ENCODE measurements around the gene FSTL5. TPM values are rescaled to one million over a fixed set of nuclear protein-coding genes. Genes with fewer than 3 reads are reported as not detected.

FSTL5 gene
- total and polyA plus RNA-seq, 2 of the 8 experiments (the other 6 are each of a cell fraction or from before 2014, with no cell fraction given), result 0.09 to 0.32 TPM

DNA sequence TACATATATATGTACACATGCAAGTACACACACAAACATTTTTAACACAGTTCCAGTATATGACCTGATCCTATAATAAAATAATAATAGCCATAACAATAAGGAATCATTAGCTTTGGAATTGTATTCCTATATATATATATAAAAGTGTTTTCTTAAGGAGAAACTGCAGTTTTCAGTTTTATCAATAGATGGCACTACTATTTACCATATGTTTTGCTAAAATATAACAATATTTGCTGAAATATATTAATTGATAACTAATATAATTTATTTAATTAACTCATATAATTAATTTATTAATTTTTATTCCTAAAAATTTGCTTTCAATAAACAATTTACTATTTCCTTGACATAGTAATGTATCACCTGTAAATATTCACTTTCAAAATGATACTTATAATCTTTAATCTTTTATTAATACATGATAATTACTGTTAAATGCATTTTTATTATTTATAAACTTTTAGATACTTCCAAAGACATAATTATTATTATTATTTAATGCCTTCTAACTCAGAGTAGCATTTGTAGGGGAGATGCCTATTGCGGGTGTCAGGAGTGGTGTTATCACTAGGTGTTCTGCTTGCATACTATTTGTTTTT, 599.5 kb downstream of the FSTL5 start:
- no peak for FAIRE-seq

More for the DNA sequence above, 599.5 kb downstream of the FSTL5 start:
- no peak overlapping the region for H3K23ac ChIP-seq (ENCODE audit: insufficient read length)
- H4K8ac ChIP-seq (ENCODE audit: extremely low read depth, insufficient read depth, low read length), result no peak overlapping the region
- no peaks in the 10 kb centered on the region for H3K36me3 ChIP-seq (ENCODE audit: control insufficient read depth in 2 of 4, insufficient read depth in 4 of 4, low read length in 3 of 4)
- ChIA-PET POLR2A (ENCODE audit: partially characterized antibody) (no interaction called here), CTCF (ENCODE audit: partially characterized antibody) (interaction anchor here (0.6 to 1.2 kb wide), 4 partner anchors 12 to 605 kb away, joined by 3 read pairs; no protein-coding TSS in a partner anchor)
- H3K14ac ChIP-seq (ENCODE audit: insufficient read length), result no peak overlapping the region
- TF ChIP-seq MAFK (IDR thresholded peaks at IDR 0.05; ENCODE audit: low read depth, low read length) (no peak), RAD21 (IDR thresholded peaks at IDR 0.05 in 1 of 2, conservative IDR thresholded peaks at IDR 0.05 in 1 of 2; ENCODE audit: low read depth in 2 of 2, low read length in 2 of 2) (peak in 1 of 2 experiments; percentile 19; a peak in 2 of 4 replicates), SP1 (IDR thresholded peaks at IDR 0.05; ENCODE audit: low read depth, low read length) (no peak)
- DNase-seq (ENCODE audit: low read depth in 1 of 2, low spot score in 2 of 2), result no peak
- no peak overlapping the region for H3K4me2 ChIP-seq (ENCODE audit: insufficient read depth in 1 of 2, low read depth in 2 of 2, low read length in 2 of 2)
- no peaks in the 10 kb centered on the region for H3K79me1 ChIP-seq (ENCODE audit: low read depth, low read length)
- no peak overlapping the region for H3K4me3 ChIP-seq (ENCODE audit: extremely low read depth in 1 of 4, insufficient read depth in 2 of 4, low read depth in 3 of 4, low read length in 4 of 4)
- no peak overlapping the region for H2BK20ac ChIP-seq (ENCODE audit: low read length)
- no peak overlapping the region for H3K27ac ChIP-seq (ENCODE audit: low read depth, low read length)
- H4K91ac ChIP-seq (replicated peaks; ENCODE audit: insufficient read length, low read length), result no peak overlapping the region
- H3K4me1 ChIP-seq (replicated peaks in 1 of 4; ENCODE audit: control insufficient read depth in 3 of 4, insufficient read depth in 4 of 4, low read length in 3 of 4), result no peaks in the 10 kb centered on the region
- H3K9me3 ChIP-seq (ENCODE audit: insufficient read depth in 2 of 2, low read depth in 1 of 2, low read length in 1 of 2), result no peaks in the 10 kb centered on the region
- H3K18ac ChIP-seq (ENCODE audit: extremely low read depth, low read length), result no peak overlapping the region
- no peak overlapping the region for H3K4ac ChIP-seq (replicated peaks; ENCODE audit: insufficient read length, low read depth, low read length)
- H2BK120ac ChIP-seq (replicated peaks; ENCODE audit: low read depth, low read length), result no peak overlapping the region
- no peak overlapping the region for H2BK15ac ChIP-seq (ENCODE audit: low read length)
- no peaks in the 10 kb centered on the region for H3K79me2 ChIP-seq (ENCODE audit: control insufficient read depth in 1 of 2, insufficient read depth in 2 of 2, low read length in 2 of 2)
- H4K5ac ChIP-seq (ENCODE audit: insufficient read length, low read depth, low read length), result no peak overlapping the region
- no peaks in the 10 kb centered on the region for H3K27me3 ChIP-seq (replicated peaks in 1 of 4; ENCODE audit: control insufficient read depth in 3 of 4, extremely low read depth in 1 of 4, insufficient read depth in 3 of 4, low read length in 3 of 4)
- no peak overlapping the region for H2BK12ac ChIP-seq (ENCODE audit: low read depth, low read length)
- H2BK5ac ChIP-seq (ENCODE audit: low read depth, low read length), result no peak overlapping the region
- H3K56ac ChIP-seq (replicated peaks; ENCODE audit: insufficient read length, low read depth, low read length), result no peak overlapping the region
- 100% methylated on average over 1 of the region's 1 CpG; no CpG with 5 or more reads in 1 of the 2 experiments for WGBS, 2 experiments (ENCODE audit: extremely low coverage in 1 of 2, insufficient coverage in 1 of 2, insufficient read length in 1 of 2, insufficient replicate concordance in 2 of 2, low coverage in 1 of 2, low lambda C conversion rate in 2 of 2, missing lambda C conversion rate in 1 of 2)
- H3K9ac ChIP-seq (replicated peaks in 1 of 4; ENCODE audit: extremely low read depth in 1 of 4, low read depth in 3 of 4, low read length in 3 of 4), result no peak overlapping the region
- no peak overlapping the region for H2AK5ac ChIP-seq (ENCODE audit: low read depth, low read length)
- H4K20me1 ChIP-seq (replicated peaks in 1 of 2; ENCODE audit: control insufficient read depth in 1 of 2, insufficient read depth in 2 of 2, low read length in 2 of 2), result no peaks in the 10 kb centered on the region
- H2AFZ ChIP-seq (ENCODE audit: low read length), result no peak overlapping the region
- no peaks in the 10 kb centered on the region for H3K23me2 ChIP-seq (ENCODE audit: low read depth, low read length)

All from H1 (cell line).